ENCODE measurements around the gene DOCK10. TPM values are rescaled to one million over a fixed set of nuclear protein-coding genes. Genes with fewer than 3 reads are reported as not detected.

Gene DOCK10
- polyA plus RNA-seq, 3 donors: 8.5 to 10.7 (median 10.6) TPM

- DNase-seq: no peak
Observed at GRCh38 chr2:224882291-224883171, 159.7 kb downstream of the DOCK10 start.

GRCh38 chr2:224881846-224882245 is 160.4 kb downstream of the DOCK10 start:
- no peak for DNase-seq

GRCh38 chr2:224876522-224876921 is 165.7 kb downstream of the DOCK10 start:
- no peak for DNase-seq

GRCh38 chr2:224875841-224876240 is 166.4 kb downstream of the DOCK10 start:
- no peak for DNase-seq

- no peak for DNase-seq
Observed at GRCh38 chr2:224875153-224875552, 167.1 kb downstream of the DOCK10 start.

GRCh38 chr2:224871813-224872212 is 170.5 kb downstream of the DOCK10 start:
- no peak for DNase-seq

- DNase-seq: no peak
Observed at GRCh38 chr2:224870341-224870740, 171.9 kb downstream of the DOCK10 start.

GRCh38 chr2:224869601-224870233 is 172.6 kb downstream of the DOCK10 start:
- no peak for DNase-seq

GRCh38 chr2:224865016-224865415 is 177.3 kb downstream of the DOCK10 start:
- peak; percentile 34 for DNase-seq

GRCh38 chr2:224861266-224861665 is 181.0 kb downstream of the DOCK10 start:
- no peak for DNase-seq

- no peak for DNase-seq
Observed at GRCh38 chr2:224860786-224861185, 181.5 kb downstream of the DOCK10 start.

- no peak for DNase-seq
Observed at GRCh38 chr2:224851811-224852210, 190.5 kb downstream of the DOCK10 start.

GRCh38 chr2:224850081-224850480 is 192.2 kb downstream of the DOCK10 start:
- no peak for DNase-seq

GRCh38 chr2:224849264-224849663 is 193.0 kb downstream of the DOCK10 start:
- DNase-seq: no peak

GRCh38 chr2:224847961-224848850 is 194.1 kb downstream of the DOCK10 start:
- no peak for DNase-seq

GRCh38 chr2:224847381-224847780 is 194.9 kb downstream of the DOCK10 start:
- peak; percentile 34 for DNase-seq

GRCh38 chr2:224846686-224847085 is 195.6 kb downstream of the DOCK10 start:
- DNase-seq: no peak

GRCh38 chr2:224846161-224846560 is 196.1 kb downstream of the DOCK10 start:
- no peak for DNase-seq

- no peak for DNase-seq
Observed at GRCh38 chr2:224843141-224843540, 199.1 kb downstream of the DOCK10 start.

- DNase-seq: no peak
Observed at GRCh38 chr2:224841910-224842309, 200.4 kb downstream of the DOCK10 start.

GRCh38 chr2:224838335-224838734 is 203.9 kb downstream of the DOCK10 start:
- DNase-seq: no peak

- no peak for DNase-seq
Observed at GRCh38 chr2:224837558-224837957, 204.7 kb downstream of the DOCK10 start.
